Middle frontal gyrus (tissue), 1 donor: ENCODE measurements around the gene SLCO2A1.

Experiments used
- DNase-seq: peaks from one replicate; pipeline ENCODE4 v3.0.0-alpha.2; 2015; ENCODE audit warnings: low spot score; ENCODE audit errors: extremely low spot score

Gene SLCO2A1

GRCh38 chr3:133934996-133935842 lies 94.5 kb downstream of the SLCO2A1 start:
- no peak for DNase-seq

- no peak for DNase-seq
Observed at GRCh38 chr3:133934073-133934970, 95.4 kb downstream of the SLCO2A1 start.

GRCh38 chr3:133933097-133934024 lies 96.4 kb downstream of the SLCO2A1 start:
- DNase-seq: no peak

- no peak for DNase-seq
Observed at GRCh38 chr3:133932009-133932408, 97.7 kb downstream of the SLCO2A1 start.

GRCh38 chr3:133931084-133931483 lies 98.6 kb downstream of the SLCO2A1 start:
- no peak for DNase-seq

GRCh38 chr3:133930341-133930933 lies 99.3 kb downstream of the SLCO2A1 start:
- DNase-seq: peak; percentile 39

- no peak for DNase-seq
Observed at GRCh38 chr3:133928903-133929607, 100.7 kb downstream of the SLCO2A1 start.

- no peak for DNase-seq
Observed at GRCh38 chr3:133928136-133928893, 101.4 kb downstream of the SLCO2A1 start.

- DNase-seq: no peak
Observed at GRCh38 chr3:133927540-133928066, 102.1 kb downstream of the SLCO2A1 start.

GRCh38 chr3:133926736-133927539 lies 102.8 kb downstream of the SLCO2A1 start:
- DNase-seq: no peak

- no peak for DNase-seq
Observed at GRCh38 chr3:133925960-133926735, 103.6 kb downstream of the SLCO2A1 start.

GRCh38 chr3:133924041-133924440 lies 105.7 kb downstream of the SLCO2A1 start:
- DNase-seq: no peak

- DNase-seq: no peak
Observed at GRCh38 chr3:133921592-133921991, 108.1 kb downstream of the SLCO2A1 start.

- no peak for DNase-seq
Observed at GRCh38 chr3:133917144-133917543, 112.6 kb downstream of the SLCO2A1 start.

GRCh38 chr3:133915685-133916658 lies 113.8 kb downstream of the SLCO2A1 start:
- no peak for DNase-seq
